Brain microvascular endothelial cell (primary cell): ENCODE measurements around the gene ZNF280A.

ENCODE experiments used
- DNase-seq: peaks from one replicate; pipeline ENCODE4 v3.0.0-alpha.2; 2020
- H3K27ac ChIP-seq: fragments of 250-450 bp; sonication (Bioruptor Pico); 2 replicates; pipeline ENCODE4 v1.5.1; 2020; ENCODE audit warnings: mild to moderate bottlenecking, moderate library complexity
- H3K27me3 ChIP-seq: fragments of 250-450 bp; sonication (Bioruptor Pico); replicated peaks from 2 replicates; pipeline ENCODE4 v1.5.1; 2020; ENCODE audit warnings: mild to moderate bottlenecking
- H3K36me3 ChIP-seq: fragments of 250-450 bp; sonication (Bioruptor Pico); replicated peaks from 2 replicates; pipeline ENCODE4 v1.5.1; 2020; ENCODE audit warnings: mild to moderate bottlenecking
- H3K4me3 ChIP-seq: 2 replicates; pipeline ENCODE4 v1.5.1; 2011; ENCODE audit warnings: low read depth, mild to moderate bottlenecking, control low read depth, low read length, moderate library complexity
- in situ Hi-C: cut with HindIII; loops from 2 replicates; pipeline ENCODE4 v1.10.0; 2017; ENCODE audit warnings: low sequenced_read_pairs, low pct_ligation_motif_present
- TF ChIP-seq, protein P1 (sequence below): IDR thresholded peaks from 2 replicates; pipeline ENCODE4 v1.5.1; 2011; ENCODE audit warnings: low read depth, mild to moderate bottlenecking, moderate library complexity, low read length, control low read depth, inconsistent platforms; ENCODE audit errors: missing control alignments

ZNF280A gene

DNA sequence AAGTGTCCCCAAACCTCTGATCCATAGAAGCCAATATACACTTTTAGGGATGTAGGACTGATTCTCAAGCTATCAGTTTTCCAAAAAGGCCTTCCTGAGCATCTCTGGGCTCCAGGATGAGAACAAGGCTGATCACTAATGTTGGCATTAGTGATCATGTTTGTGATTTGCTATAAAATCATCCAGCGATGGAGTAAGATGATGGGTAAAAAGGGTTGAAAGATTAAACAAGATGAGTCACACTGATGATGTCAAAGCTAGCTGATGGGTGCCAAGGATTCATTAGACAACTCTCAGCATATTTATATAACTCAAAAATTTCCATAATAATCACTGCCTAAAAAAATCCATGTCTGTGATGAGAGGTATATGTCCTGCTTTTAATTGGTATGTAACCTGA lies 54.3 kb downstream of the ZNF280A start:
- TF ChIP-seq, protein P1, sequence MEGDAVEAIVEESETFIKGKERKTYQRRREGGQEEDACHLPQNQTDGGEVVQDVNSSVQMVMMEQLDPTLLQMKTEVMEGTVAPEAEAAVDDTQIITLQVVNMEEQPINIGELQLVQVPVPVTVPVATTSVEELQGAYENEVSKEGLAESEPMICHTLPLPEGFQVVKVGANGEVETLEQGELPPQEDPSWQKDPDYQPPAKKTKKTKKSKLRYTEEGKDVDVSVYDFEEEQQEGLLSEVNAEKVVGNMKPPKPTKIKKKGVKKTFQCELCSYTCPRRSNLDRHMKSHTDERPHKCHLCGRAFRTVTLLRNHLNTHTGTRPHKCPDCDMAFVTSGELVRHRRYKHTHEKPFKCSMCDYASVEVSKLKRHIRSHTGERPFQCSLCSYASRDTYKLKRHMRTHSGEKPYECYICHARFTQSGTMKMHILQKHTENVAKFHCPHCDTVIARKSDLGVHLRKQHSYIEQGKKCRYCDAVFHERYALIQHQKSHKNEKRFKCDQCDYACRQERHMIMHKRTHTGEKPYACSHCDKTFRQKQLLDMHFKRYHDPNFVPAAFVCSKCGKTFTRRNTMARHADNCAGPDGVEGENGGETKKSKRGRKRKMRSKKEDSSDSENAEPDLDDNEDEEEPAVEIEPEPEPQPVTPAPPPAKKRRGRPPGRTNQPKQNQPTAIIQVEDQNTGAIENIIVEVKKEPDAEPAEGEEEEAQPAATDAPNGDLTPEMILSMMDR: no peak
- Histone ChIP-seq H3K4me3 (no peak overlapping the region), H3K27me3 (peaks cover 13% of the 10 kb centered on the region), H3K27ac (no peak overlapping the region), H3K36me3 (no peaks in the 10 kb centered on the region)
- in situ Hi-C loops: no loop called here
- no peak for DNase-seq

- H3K36me3 ChIP-seq: no peaks in the 10 kb centered on the region
- TF ChIP-seq, protein P1: no peak
- peaks cover 13% of the 10 kb centered on the region for H3K27me3 ChIP-seq
- in situ Hi-C loops: no loop called here
- H3K27ac ChIP-seq: no peak overlapping the region
- no peak for DNase-seq
- no peak overlapping the region for H3K4me3 ChIP-seq
Measured at GRCh38 chr22:22465094-22465602, 54.9 kb downstream of the ZNF280A start.

- in situ Hi-C loops: no loop called here
- TF ChIP-seq, protein P1: no peak
- H3K27me3 ChIP-seq: peaks cover 13% of the 10 kb centered on the region
- no peak overlapping the region for H3K4me3 ChIP-seq
- H3K27ac ChIP-seq: no peak overlapping the region
- no peaks in the 10 kb centered on the region for H3K36me3 ChIP-seq
- no peak for DNase-seq
Measured at GRCh38 chr22:22464541-22465054, 55.5 kb downstream of the ZNF280A start.

- peaks cover 13% of the 10 kb centered on the region for H3K27me3 ChIP-seq
- no peaks in the 10 kb centered on the region for H3K36me3 ChIP-seq
- no peak overlapping the region for H3K27ac ChIP-seq
- no peak overlapping the region for H3K4me3 ChIP-seq
- in situ Hi-C loops: no loop called here
- DNase-seq: peak; percentile 66
- TF ChIP-seq, protein P1: peak; percentile 77
Measured at GRCh38 chr22:22463855-22464540, 56.1 kb downstream of the ZNF280A start.
